ENCODE data around the gene NR1D1.
"Not testable (repeated sequence)": the region's sequence is repeated elsewhere in the genome, so short reads cannot be mapped to it uniquely, and the experiment has no call there.

The NR1D1 gene

DNA sequence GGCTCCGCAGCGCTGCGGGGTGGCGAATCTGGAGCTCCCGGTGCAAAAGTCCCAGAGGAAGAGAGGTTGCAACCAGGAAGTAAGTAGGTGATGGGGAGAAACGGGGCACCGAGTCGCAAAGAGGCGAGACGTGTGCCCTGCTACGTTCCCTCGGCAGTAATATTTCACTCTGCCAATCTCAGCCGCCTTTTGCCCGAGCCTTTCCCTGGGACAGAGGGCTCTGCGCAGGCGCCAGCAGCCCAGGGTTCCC is at the start of gene NR1D1:
TSS of gene NR1D1 (minus strand) at position 171 of the 250 bp plus-strand sequence. CDS start 495 bp downstream, outside the sequence.
- in situ Hi-C loops (cut with MboI; ENCODE audit: low sequenced_read_pairs), result no loop called here

DNA sequence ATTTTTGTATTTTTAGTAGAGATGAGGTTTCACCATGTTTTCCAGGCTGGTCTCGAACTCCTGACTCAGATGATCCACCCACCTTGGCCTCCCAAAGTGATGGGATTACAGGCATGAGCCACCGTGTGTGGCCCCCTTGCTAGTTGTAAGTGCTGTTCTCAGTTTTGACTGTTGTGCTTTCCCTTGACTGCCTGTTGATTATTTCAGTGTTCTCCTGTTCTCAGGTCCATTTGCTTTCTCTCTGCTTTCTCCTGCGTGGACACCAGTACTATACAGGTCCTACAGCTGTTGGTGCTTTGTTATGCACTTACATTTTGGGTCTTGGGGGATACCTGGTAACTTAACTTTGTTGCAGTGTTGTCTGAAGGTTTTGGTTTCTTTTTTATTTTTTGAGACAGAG is 48.1 kb upstream of the NR1D1 start:
- in situ Hi-C loops (cut with MboI; ENCODE audit: low sequenced_read_pairs), result no loop called here

DNA sequence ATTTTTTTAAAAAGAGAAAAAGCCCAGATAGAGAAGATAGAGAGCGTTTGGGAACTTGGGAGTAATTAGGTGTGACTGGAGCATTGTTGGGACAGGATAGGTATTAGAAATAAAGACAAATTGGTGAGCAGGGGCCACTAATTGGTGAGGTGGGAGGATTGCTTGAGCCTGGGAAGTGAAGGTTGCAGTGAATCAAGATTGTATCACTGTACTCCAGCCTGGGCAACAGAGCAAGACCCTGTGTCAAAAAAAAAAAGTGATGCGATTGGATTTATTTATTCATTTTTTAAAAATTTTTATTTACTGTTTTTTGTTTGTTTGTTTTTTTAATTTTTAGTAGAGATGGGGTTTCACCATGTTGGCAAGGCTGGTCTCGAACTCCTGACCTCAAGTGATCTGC is 45.1 kb upstream of the NR1D1 start:
- in situ Hi-C loops (cut with MboI; ENCODE audit: low sequenced_read_pairs), result no loop called here

DNA sequence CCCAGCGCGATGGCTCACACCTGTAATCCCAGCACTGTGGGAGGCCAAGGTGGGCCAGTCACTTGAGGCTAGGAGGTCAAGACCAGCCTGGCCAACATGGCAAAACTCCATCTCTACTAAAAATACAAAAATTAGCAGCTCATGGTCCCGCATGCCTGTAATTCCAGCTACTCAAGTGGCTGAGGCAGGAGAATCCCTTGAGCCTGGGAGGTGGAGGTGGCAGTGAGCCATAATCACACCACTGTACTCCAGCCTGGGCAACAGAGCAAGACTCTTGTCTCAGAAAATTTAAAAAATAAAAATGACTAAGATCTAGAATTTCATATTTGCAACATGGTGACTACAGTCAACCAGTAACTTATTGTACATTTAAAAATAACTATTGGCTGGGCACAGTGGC is 42.8 kb upstream of the NR1D1 start:
- in situ Hi-C loops (cut with MboI; ENCODE audit: low sequenced_read_pairs), result not testable (repeated sequence)

DNA sequence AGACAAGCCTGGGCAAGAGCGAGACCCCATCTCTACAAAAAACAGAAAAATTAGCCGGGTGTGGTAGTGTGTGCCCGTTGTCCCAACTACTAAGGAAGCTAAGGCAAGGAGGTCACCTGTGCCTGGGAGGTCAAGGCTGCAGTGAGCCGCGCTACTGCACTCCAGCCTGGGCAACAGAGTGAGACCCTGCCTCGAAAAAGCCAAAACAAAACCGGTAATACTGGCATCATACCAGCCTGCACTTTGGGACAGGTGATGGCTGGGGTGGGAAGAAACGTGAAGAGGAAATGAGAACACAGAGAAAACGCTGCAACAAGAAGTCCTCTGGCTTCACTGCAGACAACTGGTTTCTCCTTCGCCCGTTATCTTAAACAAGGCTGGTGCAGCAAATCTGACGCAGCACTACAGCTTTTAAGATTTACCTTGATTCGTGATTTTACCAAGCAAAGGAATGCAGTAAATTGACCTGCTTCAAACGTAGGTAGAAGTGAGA is 39.2 kb upstream of the NR1D1 start:
- in situ Hi-C loops (cut with MboI; ENCODE audit: low sequenced_read_pairs), result no loop called here

DNA sequence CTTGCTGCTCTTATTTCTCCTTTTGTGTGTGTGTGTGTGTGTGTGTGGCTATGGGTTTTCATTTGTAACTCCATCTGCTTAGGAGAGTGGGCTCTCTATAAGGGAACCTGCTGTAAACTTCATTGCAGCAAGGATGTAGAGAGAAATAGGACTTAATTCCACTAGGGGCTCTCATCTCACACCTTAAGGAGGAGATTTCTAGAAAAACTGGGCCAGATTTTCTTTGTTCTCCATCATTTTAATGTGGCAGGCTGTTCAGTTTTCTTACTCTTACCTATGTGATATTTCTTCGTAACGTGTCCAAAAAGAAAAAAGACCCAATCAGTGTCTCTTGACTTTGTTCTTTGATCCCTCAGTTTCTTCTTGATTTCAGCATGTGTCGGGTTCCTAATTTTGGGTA is 35.4 kb upstream of the NR1D1 start:
- in situ Hi-C loops (cut with MboI; ENCODE audit: low sequenced_read_pairs), result no loop called here

DNA sequence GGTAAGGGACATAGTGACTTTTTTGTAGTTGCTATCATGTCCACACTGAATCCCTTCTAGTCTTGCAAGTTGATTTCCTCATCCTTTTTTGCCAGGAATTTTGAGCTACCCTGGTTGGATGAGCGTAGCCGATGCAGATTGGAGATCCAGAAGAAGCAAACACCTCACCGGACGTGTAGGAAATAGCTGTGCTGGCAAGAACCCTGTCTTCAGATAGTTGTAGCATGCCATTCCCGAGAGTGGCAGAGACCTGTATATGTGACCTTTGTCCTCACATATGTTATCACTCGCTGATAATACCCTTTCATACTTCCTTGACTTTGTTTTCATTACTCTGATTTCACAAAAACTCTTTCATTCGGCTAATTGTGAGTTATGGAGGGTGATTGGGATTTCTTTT is 33.8 kb upstream of the NR1D1 start:
- in situ Hi-C loops (cut with MboI; ENCODE audit: low sequenced_read_pairs), result no loop called here

DNA sequence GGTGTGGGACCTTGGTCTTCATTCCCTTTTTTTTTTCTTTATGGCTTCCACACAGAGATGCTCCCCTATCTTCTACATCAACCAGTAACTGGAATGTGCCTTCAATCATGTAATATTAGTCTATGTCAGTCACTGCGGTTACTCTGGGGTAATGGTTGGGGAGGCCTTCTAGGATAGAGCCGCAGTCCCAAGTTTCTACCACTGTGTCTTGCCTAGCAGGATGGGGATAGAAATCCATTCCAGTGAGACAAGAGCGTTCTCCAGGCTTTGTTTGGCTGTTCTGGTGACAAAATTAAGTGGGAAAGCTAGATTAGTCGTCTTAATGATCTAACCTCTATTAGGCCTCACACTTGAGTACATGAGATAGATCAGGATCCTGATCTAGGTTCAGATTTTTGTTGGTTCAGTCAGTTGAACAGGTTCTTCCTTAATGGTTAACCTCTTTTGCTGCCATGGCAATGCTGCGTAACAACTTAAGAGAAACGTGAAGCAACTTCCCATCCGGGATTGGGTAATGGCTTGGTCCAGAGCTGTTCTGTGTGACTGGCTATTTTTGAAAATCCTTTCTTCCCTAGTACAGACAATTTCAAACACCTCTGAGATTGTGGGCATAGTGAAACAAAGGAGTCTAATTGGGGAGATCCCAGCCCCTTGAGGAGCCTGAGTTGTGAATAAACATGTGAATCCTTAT is 30.1 kb upstream of the NR1D1 start:
- in situ Hi-C loops (cut with MboI; ENCODE audit: low sequenced_read_pairs), result no loop called here

DNA sequence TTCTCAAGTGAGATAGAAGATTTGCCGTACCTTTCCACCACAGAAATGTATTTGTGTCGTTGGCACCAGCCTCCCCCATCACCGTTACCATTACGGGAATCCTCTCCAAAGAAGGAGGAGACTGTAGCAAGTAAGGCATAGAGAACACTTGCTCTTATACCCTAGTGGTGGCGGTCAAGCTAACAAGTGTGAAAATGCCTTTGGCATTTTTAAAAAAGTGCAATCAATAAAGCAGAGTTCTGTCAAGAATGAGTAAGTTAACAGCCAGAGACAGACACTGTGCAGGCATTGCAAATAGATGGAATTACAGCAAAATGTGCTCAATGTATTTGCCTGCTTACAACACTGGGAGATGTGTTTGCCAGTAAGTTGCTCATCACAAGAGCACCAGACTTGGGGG is 29.1 kb upstream of the NR1D1 start:
- in situ Hi-C loops (cut with MboI; ENCODE audit: low sequenced_read_pairs), result no loop called here

DNA sequence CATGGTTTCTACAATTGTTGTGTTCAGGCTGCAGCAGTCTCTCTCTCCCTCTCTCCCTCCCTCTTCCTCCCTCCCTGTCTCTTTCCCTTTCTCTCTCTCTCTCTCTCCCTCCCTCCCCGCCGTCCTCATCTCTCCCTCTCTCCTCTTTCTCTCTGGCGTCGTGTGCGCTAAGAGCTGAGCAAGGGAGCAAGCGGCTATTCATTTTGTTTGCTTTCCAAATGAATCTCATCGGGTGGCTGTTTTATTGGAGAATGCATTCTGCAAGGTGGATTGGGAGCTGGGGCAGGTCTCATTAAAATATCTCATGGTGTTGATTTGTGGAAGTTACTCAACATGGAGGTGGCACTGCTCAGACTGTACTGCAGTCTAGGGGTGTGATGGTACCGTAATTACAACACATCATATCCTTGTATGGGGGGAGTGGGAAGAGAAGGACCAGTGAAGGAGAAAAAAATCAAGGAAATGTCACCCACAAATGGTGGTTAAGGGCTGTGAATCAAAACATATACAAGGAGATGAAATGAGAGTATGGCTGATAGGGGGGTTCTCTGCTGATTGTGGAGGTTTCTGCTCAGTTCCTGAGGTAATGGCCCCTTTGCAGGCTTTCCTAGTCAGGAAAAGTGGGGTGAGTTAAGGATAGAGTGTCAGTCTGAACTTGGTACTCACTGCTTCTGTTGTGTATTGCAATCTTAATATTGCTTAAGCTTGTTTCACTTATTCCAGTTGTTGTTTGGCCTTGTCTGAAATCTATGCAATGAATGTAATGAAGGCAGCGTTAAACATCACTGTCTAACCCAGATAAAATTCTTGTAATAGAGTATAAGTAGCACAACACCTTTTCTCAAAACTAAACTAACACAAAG is 24.1 kb upstream of the NR1D1 start:
- in situ Hi-C loops (cut with MboI; ENCODE audit: low sequenced_read_pairs), result no loop called here

DNA sequence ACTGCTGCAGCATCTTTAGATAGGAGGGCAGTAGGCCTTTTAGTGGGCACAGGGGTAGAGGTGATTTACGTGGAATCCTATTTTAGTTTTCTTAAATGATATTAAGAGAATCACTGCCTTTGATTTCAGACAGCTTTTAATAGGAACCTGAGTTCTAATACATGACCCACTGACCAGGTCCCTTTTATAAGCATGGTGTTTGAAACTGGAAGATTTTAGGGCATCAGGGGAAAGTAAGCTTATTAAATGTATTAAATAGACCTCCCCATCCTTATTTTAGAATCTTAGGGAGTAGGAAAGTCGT is 23.4 kb upstream of the NR1D1 start:
- in situ Hi-C loops (cut with MboI; ENCODE audit: low sequenced_read_pairs), result no loop called here

DNA sequence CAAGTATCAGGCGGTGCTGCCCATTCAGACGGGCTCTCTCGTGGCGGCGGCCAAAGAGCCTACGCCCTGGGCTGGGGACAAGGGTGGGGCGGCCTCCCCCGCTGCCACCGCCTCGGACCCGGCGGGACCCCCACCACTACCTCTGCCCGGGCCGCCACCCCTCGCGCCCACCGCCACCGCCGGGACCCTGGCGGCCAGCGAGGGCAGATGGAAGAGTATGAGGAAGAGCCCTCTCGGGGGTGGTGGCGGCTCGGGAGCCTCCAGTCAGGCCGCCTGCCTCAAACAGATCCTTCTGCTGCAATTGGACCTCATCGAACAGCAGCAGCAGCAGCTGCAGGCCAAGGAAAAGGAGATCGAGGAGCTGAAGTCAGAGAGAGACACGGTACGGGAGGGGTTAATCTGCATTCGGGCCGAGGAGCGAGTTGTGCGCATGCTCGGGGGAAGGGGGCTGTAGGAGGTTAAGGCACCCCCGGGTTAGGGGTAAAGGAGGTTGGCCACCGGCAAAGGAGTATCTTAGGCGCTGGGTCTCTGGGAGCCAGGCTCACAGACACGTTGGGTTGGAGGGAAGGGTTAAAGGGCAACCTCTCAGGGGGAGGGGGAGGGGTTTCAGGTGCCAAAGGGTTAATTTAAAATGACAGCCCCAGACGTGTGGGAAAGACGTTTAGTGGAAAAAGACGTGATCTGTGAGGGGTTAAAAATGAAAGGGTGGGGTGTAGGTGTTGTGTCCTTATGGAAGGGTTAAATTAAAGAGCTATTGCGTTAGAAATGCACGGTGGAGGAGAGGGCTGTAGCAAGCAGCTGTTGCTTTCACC is 22.8 kb upstream of the NR1D1 start:
- in situ Hi-C loops (cut with MboI; ENCODE audit: low sequenced_read_pairs), result no loop called here

DNA sequence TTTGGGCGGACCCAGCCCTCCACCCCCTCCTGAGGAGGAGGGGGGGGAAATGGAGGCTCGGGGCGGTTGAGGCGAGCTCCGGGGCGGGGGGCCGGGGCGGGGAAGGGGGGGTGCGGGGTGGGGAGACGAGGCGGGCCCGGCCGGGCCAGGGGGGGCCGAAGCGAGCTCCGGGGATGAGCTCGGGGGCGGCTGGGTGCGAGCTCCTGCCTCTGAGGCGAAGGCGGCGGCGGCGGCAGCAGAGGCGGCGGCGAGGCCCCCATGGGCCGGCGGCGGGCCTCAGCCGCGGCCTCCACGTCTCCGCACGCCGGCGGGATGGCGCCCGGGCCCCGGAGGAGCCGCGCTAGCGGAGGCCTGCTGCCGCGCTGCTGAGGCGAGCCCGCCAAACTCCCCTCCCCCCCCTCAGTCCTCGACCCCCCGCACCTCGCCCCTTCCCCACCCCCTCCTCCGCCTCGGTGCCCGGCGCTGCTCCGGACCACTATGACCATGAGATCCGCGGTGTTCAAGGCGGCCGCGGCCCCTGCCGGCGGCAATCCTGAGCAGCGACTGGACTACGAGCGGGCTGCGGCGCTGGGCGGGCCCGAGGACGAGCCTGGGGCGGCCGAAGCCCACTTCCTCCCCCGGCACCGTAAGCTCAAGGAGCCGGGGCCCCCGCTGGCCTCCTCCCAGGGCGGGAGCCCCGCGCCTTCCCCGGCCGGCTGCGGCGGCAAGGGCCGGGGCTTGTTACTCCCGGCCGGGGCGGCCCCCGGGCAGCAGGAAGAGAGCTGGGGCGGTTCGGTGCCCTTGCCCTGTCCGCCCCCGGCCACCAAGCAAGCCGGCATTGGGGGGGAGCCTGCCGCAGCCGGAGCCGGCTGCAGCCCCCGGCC is 22.0 kb upstream of the NR1D1 start:
- in situ Hi-C loops (cut with MboI; ENCODE audit: low sequenced_read_pairs), result no loop called here

DNA sequence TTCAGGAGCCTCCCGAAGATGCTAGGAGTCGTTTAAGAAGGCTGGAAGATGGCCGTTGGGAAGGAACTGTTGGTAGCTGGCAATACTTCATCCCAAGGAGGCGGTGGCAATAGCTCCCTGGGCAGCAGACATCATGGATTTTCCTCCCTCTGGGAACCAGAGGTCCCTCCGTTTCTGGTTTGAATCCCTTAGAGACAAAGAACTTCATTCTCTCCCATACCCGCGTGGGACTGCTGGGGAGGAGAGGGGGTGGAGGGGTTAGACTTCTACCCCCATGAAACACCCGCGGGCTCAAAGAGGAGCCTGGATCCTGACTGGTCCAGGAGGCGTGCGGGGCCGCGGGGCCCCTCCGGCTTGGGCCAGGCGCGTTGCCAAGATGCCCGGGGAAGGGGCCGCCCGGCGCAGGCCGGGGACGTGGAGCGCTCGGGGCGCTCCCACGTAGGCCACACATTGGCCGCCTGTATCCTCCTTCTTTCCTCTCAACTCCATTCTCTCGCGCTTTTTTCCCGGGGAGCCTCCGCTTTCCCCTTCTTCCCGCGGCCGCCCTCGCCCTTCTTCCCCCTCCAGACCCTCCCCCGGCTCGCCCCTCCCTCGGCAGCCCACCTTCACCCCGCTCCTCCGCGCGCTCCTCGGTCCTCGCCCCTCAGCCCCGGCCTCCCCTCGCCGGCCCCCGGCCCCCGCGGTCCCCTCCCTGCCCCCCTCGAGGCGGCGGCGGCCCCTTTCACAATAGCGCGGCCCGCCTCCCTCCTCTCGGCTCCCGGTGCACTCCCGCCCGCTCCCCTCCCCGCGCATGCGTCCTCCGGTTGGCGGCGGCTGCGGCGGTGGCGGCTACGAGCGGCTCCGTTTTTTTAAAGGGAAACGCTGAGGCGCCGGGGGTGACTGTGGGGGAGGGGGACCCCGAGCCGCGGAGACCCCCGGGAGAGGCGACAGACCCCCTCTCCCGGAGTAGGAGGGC is 21.1 kb upstream of the NR1D1 start, which contains the start of gene MSL1:
TSS of gene MSL1 (plus strand) at position 791 of the 955 bp plus-strand sequence. CDS start 642 bp downstream, outside the sequence.
- in situ Hi-C loops (cut with MboI; ENCODE audit: low sequenced_read_pairs), result no loop called here

DNA sequence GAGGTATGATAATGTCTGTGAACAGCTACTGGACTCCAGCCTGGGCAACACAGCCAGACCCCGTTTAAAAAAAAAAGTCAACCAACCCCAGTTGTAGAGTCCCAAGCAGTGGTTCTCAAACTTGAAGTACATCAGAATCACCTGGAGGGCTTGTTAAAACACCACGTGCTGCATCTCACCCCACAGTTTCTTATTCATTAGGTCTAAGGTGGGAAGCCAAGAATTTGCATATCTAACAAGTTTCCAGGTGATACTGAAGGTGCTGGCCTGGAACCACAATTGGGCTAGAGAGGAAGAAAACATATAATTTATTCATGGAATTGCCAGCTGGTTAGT is 14.7 kb upstream of the NR1D1 start:
- in situ Hi-C loops (cut with MboI; ENCODE audit: low sequenced_read_pairs), result no loop called here

DNA sequence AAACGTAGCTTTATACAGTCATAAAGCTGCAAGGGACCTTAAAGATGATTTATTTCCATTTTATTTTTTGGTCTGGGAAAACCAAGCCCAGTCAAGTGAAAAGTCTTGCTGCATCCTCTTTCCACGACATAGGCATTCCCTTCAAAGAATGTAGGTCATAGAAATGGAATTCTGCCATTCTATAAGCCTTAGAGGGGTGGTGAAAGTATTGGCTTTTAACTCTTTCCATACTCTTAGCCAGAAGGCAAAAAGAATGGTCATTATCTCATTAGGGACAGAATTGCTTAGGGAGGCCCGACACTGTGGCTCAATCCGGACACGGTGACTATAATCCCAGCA is 13.5 kb upstream of the NR1D1 start:
- in situ Hi-C loops (cut with MboI; ENCODE audit: low sequenced_read_pairs), result no loop called here

DNA sequence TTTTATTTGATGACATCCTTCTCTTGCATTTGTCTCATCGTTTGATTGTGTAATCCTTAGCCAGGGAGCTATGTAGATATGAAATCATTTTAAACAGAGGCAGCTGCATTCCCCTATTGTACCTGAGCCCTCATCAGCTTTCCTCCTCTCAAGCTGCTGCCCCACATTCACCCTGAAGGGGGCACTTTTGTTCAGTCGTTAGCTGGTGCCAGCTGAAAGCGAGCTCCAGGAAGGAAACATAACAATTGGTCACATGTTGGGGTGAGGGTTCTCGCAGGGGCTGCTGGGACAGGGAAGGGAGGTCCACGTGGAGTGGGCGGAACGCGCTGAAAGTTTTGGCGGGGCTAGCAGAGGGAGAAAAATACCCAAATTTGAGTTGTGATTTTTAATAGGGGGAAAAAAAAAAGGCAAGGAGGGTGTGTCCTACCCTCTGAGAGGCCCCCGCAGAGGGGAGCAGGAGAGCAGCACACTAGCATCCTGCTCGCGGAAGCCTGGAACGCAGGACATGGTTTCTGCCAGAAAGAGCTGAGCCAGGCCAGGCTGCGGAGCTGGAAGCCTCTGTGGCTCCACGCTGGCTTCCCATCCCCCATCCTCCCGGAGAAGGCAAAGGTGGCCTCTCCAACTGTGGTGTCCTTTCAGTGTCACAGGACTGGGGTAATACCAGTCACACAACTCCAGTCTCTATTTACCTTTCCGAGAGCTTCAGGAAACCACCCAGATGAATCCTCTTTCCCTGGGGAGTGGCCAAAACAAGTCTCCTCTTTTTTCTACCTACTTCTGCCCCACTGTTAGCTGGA is 12.9 kb upstream of the NR1D1 start:
- in situ Hi-C loops (cut with MboI; ENCODE audit: low sequenced_read_pairs), result no loop called here

DNA sequence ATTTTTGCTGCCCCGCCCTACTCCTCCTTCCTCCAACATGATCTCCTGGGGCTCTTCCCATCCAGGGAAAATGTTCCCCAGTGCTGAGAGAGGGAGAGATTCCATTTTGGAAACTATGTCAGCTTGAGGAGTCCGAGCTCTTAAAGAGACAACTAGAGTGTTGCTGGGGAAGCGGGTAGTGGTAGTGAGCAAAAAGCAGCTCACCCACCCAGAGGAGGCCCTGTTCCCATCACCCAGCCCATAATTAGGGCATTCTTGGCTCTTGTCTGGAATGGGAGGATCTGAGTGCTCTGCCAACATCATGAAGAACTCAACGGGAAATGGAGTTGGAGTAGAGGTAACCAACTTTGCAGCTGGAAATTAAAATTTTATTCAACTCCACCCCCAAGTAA is 12.3 kb upstream of the NR1D1 start:
- in situ Hi-C loops (cut with MboI; ENCODE audit: low sequenced_read_pairs), result no loop called here

DNA sequence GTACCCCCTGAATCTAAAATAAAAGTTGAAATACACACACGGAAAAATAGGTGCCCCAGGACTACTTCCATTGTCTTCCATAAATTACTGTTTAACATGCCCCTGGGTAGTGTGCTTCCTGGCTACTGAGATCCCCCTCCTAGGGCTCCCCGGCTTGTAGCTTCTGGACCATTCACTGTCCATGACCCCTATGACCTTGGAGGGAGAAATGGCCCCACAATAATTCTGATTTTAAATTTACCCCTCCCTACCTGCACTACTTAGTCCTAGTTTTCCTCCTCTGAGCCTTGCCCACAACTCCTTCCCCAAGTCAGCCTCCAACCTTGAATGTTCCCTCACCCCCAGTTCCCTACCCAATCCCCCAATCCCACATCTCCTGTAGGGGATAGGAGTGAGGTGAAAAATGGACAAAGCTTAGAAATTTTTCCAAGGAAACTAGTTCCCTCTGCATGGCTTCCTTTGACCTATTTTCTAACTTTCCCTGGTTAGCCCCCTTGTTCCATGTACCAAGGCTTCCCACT is 11.9 kb upstream of the NR1D1 start:
- in situ Hi-C loops (cut with MboI; ENCODE audit: low sequenced_read_pairs), result no loop called here
